ENCODE data around the gene YTHDC2. TPM values are rescaled to one million over a fixed set of nuclear protein-coding genes. Genes with fewer than 3 reads are reported as not detected.

Gene YTHDC2
- 10 to 100 TPM; 13.0 to 17.6 (median 15.9) TPM for total RNA-seq (2021; fragmentation: NEBNext Ultra II Directional; extraction: Animal tissue kit (Norgen Biotek cat#: 25700))
- long read RNA-seq, full-length matches to known transcripts = 1 of 13 reads
- long read RNA-seq, partial matches to known transcripts = 10 of 13 reads
- long read RNA-seq, other reads (novel, unspliced or antisense) = 2 of 13 reads

GRCh38 chr5:113513384-113514288, at the start of gene YTHDC2:
Gene YTHDC2, plus strand, starts transcription at chr5:113513694. Its CDS starts 202 bp downstream, at chr5:113513896.
- H3K4me3 Mint-ChIP-seq = peak within 1 kb of the TSS; percentile 89
- H3K36me3 Mint-ChIP-seq (ENCODE audit: low read depth) = peaks cover 17% of the 10 kb centered on the region
- peak; percentile 84 for DNase-seq
- H3K9me3 Mint-ChIP-seq = no peaks in the 10 kb centered on the region
- H3K4me1 Mint-ChIP-seq (ENCODE audit: low read depth) = peaks cover 42% of the 10 kb centered on the region
- no peaks in the 10 kb centered on the region; the same call in none of the 2 replicates for H3K27me3 Mint-ChIP-seq (ENCODE audit: insufficient read depth)
- TF ChIP-seq, protein P1, sequence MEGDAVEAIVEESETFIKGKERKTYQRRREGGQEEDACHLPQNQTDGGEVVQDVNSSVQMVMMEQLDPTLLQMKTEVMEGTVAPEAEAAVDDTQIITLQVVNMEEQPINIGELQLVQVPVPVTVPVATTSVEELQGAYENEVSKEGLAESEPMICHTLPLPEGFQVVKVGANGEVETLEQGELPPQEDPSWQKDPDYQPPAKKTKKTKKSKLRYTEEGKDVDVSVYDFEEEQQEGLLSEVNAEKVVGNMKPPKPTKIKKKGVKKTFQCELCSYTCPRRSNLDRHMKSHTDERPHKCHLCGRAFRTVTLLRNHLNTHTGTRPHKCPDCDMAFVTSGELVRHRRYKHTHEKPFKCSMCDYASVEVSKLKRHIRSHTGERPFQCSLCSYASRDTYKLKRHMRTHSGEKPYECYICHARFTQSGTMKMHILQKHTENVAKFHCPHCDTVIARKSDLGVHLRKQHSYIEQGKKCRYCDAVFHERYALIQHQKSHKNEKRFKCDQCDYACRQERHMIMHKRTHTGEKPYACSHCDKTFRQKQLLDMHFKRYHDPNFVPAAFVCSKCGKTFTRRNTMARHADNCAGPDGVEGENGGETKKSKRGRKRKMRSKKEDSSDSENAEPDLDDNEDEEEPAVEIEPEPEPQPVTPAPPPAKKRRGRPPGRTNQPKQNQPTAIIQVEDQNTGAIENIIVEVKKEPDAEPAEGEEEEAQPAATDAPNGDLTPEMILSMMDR (IDR thresholded peaks at IDR 0.05) = no peak; the same call in 1 of the 2 replicates
- peak within 1 kb of the TSS; percentile 88 for H3K27ac Mint-ChIP-seq

DNA sequence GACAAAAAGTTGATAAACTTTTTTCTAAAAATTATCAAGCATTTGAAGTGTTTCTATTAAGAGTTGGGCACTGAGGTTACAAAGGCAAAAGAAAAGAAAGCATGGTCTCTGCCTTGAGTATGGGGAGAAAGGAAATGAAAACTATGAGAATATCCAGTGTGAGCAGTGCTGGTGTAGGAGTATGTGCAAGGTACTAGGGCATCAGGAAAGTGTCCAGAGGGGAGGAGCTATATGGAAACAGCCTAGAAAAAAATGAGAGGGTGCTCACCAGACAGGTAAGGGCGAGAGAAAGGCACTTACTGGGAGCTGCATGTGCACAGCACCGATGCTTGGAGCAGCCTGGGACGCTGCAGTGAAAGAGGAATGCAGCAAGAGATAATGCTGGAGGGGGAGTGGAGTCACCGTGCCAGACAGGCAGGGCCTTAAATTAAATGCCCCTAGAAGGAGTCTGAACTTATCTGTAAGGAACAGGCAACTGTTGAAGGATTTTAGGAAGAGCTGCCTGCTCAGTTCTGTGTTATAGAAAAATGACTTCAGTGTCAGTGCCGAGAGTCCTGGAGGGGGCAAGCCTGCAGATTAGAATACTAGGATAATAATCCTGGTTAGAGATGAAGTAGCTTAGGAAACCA, 39.3 kb upstream of the YTHDC2 start:
- H3K4me1 Mint-ChIP-seq (ENCODE audit: low read depth) = no peaks in the 10 kb centered on the region
- H3K27me3 Mint-ChIP-seq (ENCODE audit: insufficient read depth) = peaks cover 5% of the 10 kb centered on the region
- no peak overlapping the region for H3K27ac Mint-ChIP-seq
- no peaks in the 10 kb centered on the region; the same call in 1 of the 2 replicates for H3K9me3 Mint-ChIP-seq
- H3K36me3 Mint-ChIP-seq (ENCODE audit: low read depth) = no peaks in the 10 kb centered on the region
- DNase-seq = no peak
- TF ChIP-seq, protein P1 (IDR thresholded peaks at IDR 0.05) = no peak
- no peak overlapping the region for H3K4me3 Mint-ChIP-seq

GRCh38 chr5:113478691-113479090, 34.8 kb upstream of the YTHDC2 start:
- Mint-ChIP-seq H3K27ac (no peak overlapping the region), H3K36me3 (ENCODE audit: low read depth) (no peaks in the 10 kb centered on the region), H3K27me3 (ENCODE audit: insufficient read depth) (peaks cover 3% of the 10 kb centered on the region; the same call in 1 of the 2 replicates), H3K4me3 (no peak overlapping the region), H3K4me1 (ENCODE audit: low read depth) (no peaks in the 10 kb centered on the region), H3K9me3 (no peaks in the 10 kb centered on the region)
- TF ChIP-seq, protein P1 (IDR thresholded peaks at IDR 0.05) = no peak
- no peak for DNase-seq

- TF ChIP-seq, protein P1 (IDR thresholded peaks at IDR 0.05) = no peak
- Mint-ChIP-seq H3K4me1 (ENCODE audit: low read depth) (no peaks in the 10 kb centered on the region), H3K36me3 (ENCODE audit: low read depth) (no peaks in the 10 kb centered on the region), H3K27ac (no peak overlapping the region), H3K27me3 (ENCODE audit: insufficient read depth) (peaks cover 1% of the 10 kb centered on the region; the same call in 1 of the 2 replicates), H3K4me3 (no peak overlapping the region), H3K9me3 (no peaks in the 10 kb centered on the region)
- no peak for DNase-seq
These were observed 33.3 kb upstream of the YTHDC2 start for GRCh38 chr5:113480243-113480642.

DNA sequence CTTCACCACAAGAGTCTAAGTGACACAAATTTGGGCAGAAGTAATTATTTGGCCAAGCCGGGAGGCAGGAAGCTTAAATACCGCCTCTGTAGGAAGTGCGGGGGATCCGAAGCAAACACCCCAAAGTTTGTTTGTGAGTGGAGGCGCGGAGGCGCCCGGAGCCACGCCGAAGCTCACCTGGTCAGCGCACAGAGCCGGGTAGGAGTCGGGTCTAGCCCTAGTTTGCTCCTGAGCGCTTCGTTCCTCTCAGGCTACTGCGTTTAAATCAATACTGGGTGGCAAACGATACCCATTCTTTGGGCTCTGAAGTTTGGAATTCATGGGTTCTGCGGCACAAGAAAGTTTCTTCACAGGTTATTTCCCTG, 26.1 kb upstream of the YTHDC2 start:
- Mint-ChIP-seq H3K27ac (peak overlapping the region; percentile 67; the same call in 1 of the 2 replicates), H3K4me3 (peak overlapping the region; percentile 92), H3K9me3 (peaks cover 20% of the 10 kb centered on the region), H3K4me1 (ENCODE audit: low read depth) (peaks cover 33% of the 10 kb centered on the region), H3K27me3 (ENCODE audit: insufficient read depth) (peaks cover 10% of the 10 kb centered on the region), H3K36me3 (ENCODE audit: low read depth) (peaks cover 17% of the 10 kb centered on the region)
- no peak for DNase-seq
- TF ChIP-seq, protein P1 (IDR thresholded peaks at IDR 0.05) = no peak

Measured in HFFc6 (cell line).